ENCODE data around the gene MTHFD1L.
"Not testable (repeated sequence)": the region's sequence is repeated elsewhere in the genome, so short reads cannot be mapped to it uniquely, and the experiment has no call there.

The MTHFD1L gene

GRCh38 chr6:151034825-151035781 is 169.6 kb downstream of the MTHFD1L start:
- H3K4me1 ChIP-seq (ENCODE audit: control insufficient read depth, insufficient read depth, low read length): no peaks in the 10 kb centered on the region
- H3K4me3 ChIP-seq (ENCODE audit: low read length): no peak overlapping the region
- H3K9ac ChIP-seq (ENCODE audit: low read length): no peak overlapping the region
- H3K27ac ChIP-seq (ENCODE audit: low read depth, low read length): no peak overlapping the region
- H3K27me3 ChIP-seq (ENCODE audit: control insufficient read depth, insufficient read depth, low read length): no peaks in the 10 kb centered on the region
- no peaks in the 10 kb centered on the region for H3K36me3 ChIP-seq (ENCODE audit: control insufficient read depth, insufficient read depth, low read length)

GRCh38 chr6:151036211-151036721 is 170.8 kb downstream of the MTHFD1L start:
- not testable (repeated sequence) for H3K36me3 ChIP-seq (ENCODE audit: control insufficient read depth, insufficient read depth, low read length); H3K9ac ChIP-seq (ENCODE audit: low read length); H3K4me3 ChIP-seq (ENCODE audit: low read length); H3K4me1 ChIP-seq (ENCODE audit: control insufficient read depth, insufficient read depth, low read length); H3K27me3 ChIP-seq (ENCODE audit: control insufficient read depth, insufficient read depth, low read length)
- peak overlapping the region; percentile 65 for H3K27ac ChIP-seq (ENCODE audit: low read depth, low read length)

GRCh38 chr6:151036869-151037680 is 171.6 kb downstream of the MTHFD1L start:
- H3K36me3 ChIP-seq (ENCODE audit: control insufficient read depth, insufficient read depth, low read length): no peaks in the 10 kb centered on the region
- no peaks in the 10 kb centered on the region for H3K27me3 ChIP-seq (ENCODE audit: control insufficient read depth, insufficient read depth, low read length)
- H3K4me1 ChIP-seq (ENCODE audit: control insufficient read depth, insufficient read depth, low read length): peaks cover 4% of the 10 kb centered on the region
- no peak overlapping the region for H3K4me3 ChIP-seq (ENCODE audit: low read length)
- H3K27ac ChIP-seq (ENCODE audit: low read depth, low read length): peak overlapping the region; percentile 65
- no peak overlapping the region for H3K9ac ChIP-seq (ENCODE audit: low read length)

- no peak overlapping the region for H3K27ac ChIP-seq (ENCODE audit: low read depth, low read length)
- no peaks in the 10 kb centered on the region for H3K27me3 ChIP-seq (ENCODE audit: control insufficient read depth, insufficient read depth, low read length)
- H3K36me3 ChIP-seq (ENCODE audit: control insufficient read depth, insufficient read depth, low read length): no peaks in the 10 kb centered on the region
- no peak overlapping the region for H3K9ac ChIP-seq (ENCODE audit: low read length)
- no peak overlapping the region for H3K4me3 ChIP-seq (ENCODE audit: low read length)
- peaks cover 4% of the 10 kb centered on the region for H3K4me1 ChIP-seq (ENCODE audit: control insufficient read depth, insufficient read depth, low read length)
Measured at GRCh38 chr6:151038616-151039015, 173.1 kb downstream of the MTHFD1L start.

- H3K27me3 ChIP-seq (ENCODE audit: control insufficient read depth, insufficient read depth, low read length); H3K9ac ChIP-seq (ENCODE audit: low read length); H3K36me3 ChIP-seq (ENCODE audit: control insufficient read depth, insufficient read depth, low read length); H3K4me3 ChIP-seq (ENCODE audit: low read length): not testable (repeated sequence)
- Histone ChIP-seq H3K4me1 (ENCODE audit: control insufficient read depth, insufficient read depth, low read length) (peaks cover 15% of the 10 kb centered on the region), H3K27ac (ENCODE audit: low read depth, low read length) (peak overlapping the region; percentile 84)
Measured at GRCh38 chr6:151040888-151041521, 175.5 kb downstream of the MTHFD1L start.

GRCh38 chr6:151041686-151042085 is 176.2 kb downstream of the MTHFD1L start:
- Histone ChIP-seq H3K36me3 (ENCODE audit: control insufficient read depth, insufficient read depth, low read length) (no peaks in the 10 kb centered on the region), H3K4me1 (ENCODE audit: control insufficient read depth, insufficient read depth, low read length) (peaks cover 15% of the 10 kb centered on the region), H3K27me3 (ENCODE audit: control insufficient read depth, insufficient read depth, low read length) (no peaks in the 10 kb centered on the region), H3K9ac (ENCODE audit: low read length) (no peak overlapping the region), H3K27ac (ENCODE audit: low read depth, low read length) (peak overlapping the region; percentile 84), H3K4me3 (ENCODE audit: low read length) (no peak overlapping the region)

GRCh38 chr6:151042911-151043330 is 177.4 kb downstream of the MTHFD1L start:
- peak overlapping the region; percentile 14 for H3K27ac ChIP-seq (ENCODE audit: low read depth, low read length)
- H3K9ac ChIP-seq (ENCODE audit: low read length); H3K4me3 ChIP-seq (ENCODE audit: low read length); H3K27me3 ChIP-seq (ENCODE audit: control insufficient read depth, insufficient read depth, low read length); H3K36me3 ChIP-seq (ENCODE audit: control insufficient read depth, insufficient read depth, low read length): not testable (repeated sequence)
- peaks cover 15% of the 10 kb centered on the region for H3K4me1 ChIP-seq (ENCODE audit: control insufficient read depth, insufficient read depth, low read length)

GRCh38 chr6:151043944-151044343 is 178.4 kb downstream of the MTHFD1L start:
- H3K4me3 ChIP-seq (ENCODE audit: low read length): no peak overlapping the region
- no peak overlapping the region for H3K9ac ChIP-seq (ENCODE audit: low read length)
- no peaks in the 10 kb centered on the region for H3K27me3 ChIP-seq (ENCODE audit: control insufficient read depth, insufficient read depth, low read length)
- peak overlapping the region; percentile 87 for H3K27ac ChIP-seq (ENCODE audit: low read depth, low read length)
- H3K4me1 ChIP-seq (ENCODE audit: control insufficient read depth, insufficient read depth, low read length): peaks cover 15% of the 10 kb centered on the region
- H3K36me3 ChIP-seq (ENCODE audit: control insufficient read depth, insufficient read depth, low read length): no peaks in the 10 kb centered on the region

- Histone ChIP-seq H3K27ac (ENCODE audit: low read depth, low read length) (peak overlapping the region; percentile 87), H3K36me3 (ENCODE audit: control insufficient read depth, insufficient read depth, low read length) (no peaks in the 10 kb centered on the region), H3K9ac (ENCODE audit: low read length) (no peak overlapping the region), H3K4me1 (ENCODE audit: control insufficient read depth, insufficient read depth, low read length) (peaks cover 15% of the 10 kb centered on the region), H3K4me3 (ENCODE audit: low read length) (peak overlapping the region; percentile 49), H3K27me3 (ENCODE audit: control insufficient read depth, insufficient read depth, low read length) (no peaks in the 10 kb centered on the region)
Measured at GRCh38 chr6:151044465-151045441, 179.3 kb downstream of the MTHFD1L start.

- not testable (repeated sequence) for H3K27me3 ChIP-seq (ENCODE audit: control insufficient read depth, insufficient read depth, low read length); H3K9ac ChIP-seq (ENCODE audit: low read length); H3K36me3 ChIP-seq (ENCODE audit: control insufficient read depth, insufficient read depth, low read length)
- Histone ChIP-seq H3K4me3 (ENCODE audit: low read length) (peak overlapping the region; percentile 49), H3K4me1 (ENCODE audit: control insufficient read depth, insufficient read depth, low read length) (peaks cover 14% of the 10 kb centered on the region), H3K27ac (ENCODE audit: low read depth, low read length) (peak overlapping the region; percentile 87)
Measured at GRCh38 chr6:151045511-151046222, 180.2 kb downstream of the MTHFD1L start.

GRCh38 chr6:151051164-151051563 is 185.7 kb downstream of the MTHFD1L start:
- H3K9ac ChIP-seq (ENCODE audit: low read length): no peak overlapping the region
- no peak overlapping the region for H3K4me3 ChIP-seq (ENCODE audit: low read length)
- no peaks in the 10 kb centered on the region for H3K4me1 ChIP-seq (ENCODE audit: control insufficient read depth, insufficient read depth, low read length)
- no peak overlapping the region for H3K27ac ChIP-seq (ENCODE audit: low read depth, low read length)
- H3K36me3 ChIP-seq (ENCODE audit: control insufficient read depth, insufficient read depth, low read length): no peaks in the 10 kb centered on the region
- no peaks in the 10 kb centered on the region for H3K27me3 ChIP-seq (ENCODE audit: control insufficient read depth, insufficient read depth, low read length)
